ENCODE results near the gene RBFOX1. TPM values are rescaled to one million over a fixed set of nuclear protein-coding genes. Genes with fewer than 3 reads are reported as not detected.

Gene RBFOX1
- total RNA-seq, 2 donors from 2014 or later = 30.4 to 33.0 TPM

GRCh38 chr16:7315813-7316212 is 16.8 kb upstream of the RBFOX1 start:
- H3K27me3 ChIP-seq = no peaks in the 10 kb centered on the region
- no peak for DNase-seq (ENCODE audit: low spot score)
- no peak overlapping the region for H3K4me3 ChIP-seq
- no peak for TF ChIP-seq CTCF (IDR thresholded peaks at IDR 0.05)
- H3K4me1 ChIP-seq = no peaks in the 10 kb centered on the region
- no peaks in the 10 kb centered on the region for H3K36me3 ChIP-seq
- H3K9me3 ChIP-seq = no peaks in the 10 kb centered on the region
- H3K27ac ChIP-seq = no peak overlapping the region

- Histone ChIP-seq H3K36me3 (no peaks in the 10 kb centered on the region), H3K4me1 (no peaks in the 10 kb centered on the region), H3K9me3 (no peaks in the 10 kb centered on the region), H3K27me3 (no peaks in the 10 kb centered on the region), H3K4me3 (no peak overlapping the region), H3K27ac (no peak overlapping the region)
- DNase-seq (ENCODE audit: low spot score) = no peak
- no peak for TF ChIP-seq CTCF (IDR thresholded peaks at IDR 0.05)
These were observed 16.3 kb upstream of the RBFOX1 start for GRCh38 chr16:7316281-7316888.

- Histone ChIP-seq H3K9me3 (no peaks in the 10 kb centered on the region), H3K36me3 (no peaks in the 10 kb centered on the region), H3K27ac (no peak overlapping the region), H3K4me1 (no peaks in the 10 kb centered on the region), H3K4me3 (no peak overlapping the region), H3K27me3 (no peaks in the 10 kb centered on the region)
- TF ChIP-seq CTCF (IDR thresholded peaks at IDR 0.05) = no peak
- DNase-seq (ENCODE audit: low spot score) = no peak
These were observed 14.7 kb upstream of the RBFOX1 start for GRCh38 chr16:7317982-7318381.

- H3K4me3 ChIP-seq = no peak overlapping the region
- no peak for TF ChIP-seq CTCF (IDR thresholded peaks at IDR 0.05)
- no peaks in the 10 kb centered on the region for H3K36me3 ChIP-seq
- no peak for DNase-seq (ENCODE audit: low spot score)
- no peak overlapping the region for H3K27ac ChIP-seq
- no peaks in the 10 kb centered on the region for H3K9me3 ChIP-seq
- H3K27me3 ChIP-seq = no peaks in the 10 kb centered on the region
- H3K4me1 ChIP-seq = no peaks in the 10 kb centered on the region
These were observed 14.0 kb upstream of the RBFOX1 start for GRCh38 chr16:7318686-7319085.

GRCh38 chr16:7319514-7319913 is 13.1 kb upstream of the RBFOX1 start:
- H3K9me3 ChIP-seq = no peaks in the 10 kb centered on the region
- no peak overlapping the region for H3K4me3 ChIP-seq
- no peak overlapping the region for H3K27ac ChIP-seq
- no peaks in the 10 kb centered on the region for H3K27me3 ChIP-seq
- DNase-seq (ENCODE audit: low spot score) = no peak
- no peaks in the 10 kb centered on the region for H3K4me1 ChIP-seq
- H3K36me3 ChIP-seq = no peaks in the 10 kb centered on the region
- TF ChIP-seq CTCF (IDR thresholded peaks at IDR 0.05) = no peak

GRCh38 chr16:7321661-7322060 is 11.0 kb upstream of the RBFOX1 start:
- no peak for TF ChIP-seq CTCF (IDR thresholded peaks at IDR 0.05)
- Histone ChIP-seq H3K36me3 (no peaks in the 10 kb centered on the region), H3K4me1 (no peaks in the 10 kb centered on the region), H3K27me3 (no peaks in the 10 kb centered on the region), H3K9me3 (no peaks in the 10 kb centered on the region), H3K4me3 (no peak overlapping the region), H3K27ac (no peak overlapping the region)
- DNase-seq (ENCODE audit: low spot score) = no peak

All from right atrium auricular region (tissue), 2 donors.